ENCODE results near the gene SCOC. TPM values are rescaled to one million over a fixed set of nuclear protein-coding genes. Genes with fewer than 3 reads are reported as not detected.

SCOC gene
- polyA plus RNA-seq, 2 of the 4 experiments (the other 2 are of a cell fraction): 50.0 to 71.9 TPM

- FAIRE-seq: no peak
- Histone ChIP-seq H3K4me3 (no peak overlapping the region), H3K4me1 (peaks cover 10% of the 10 kb centered on the region; the same call in 2 of the 3 replicates), H3K9me3 (no peaks in the 10 kb centered on the region), H3K4me2 (no peak overlapping the region), H3K27ac (no peak overlapping the region)
- POLR2A ChIA-PET: no interaction called here
- ATAC-seq: no peak
- TF ChIP-seq ZSCAN20 (CRISPR knock-in tag; IDR thresholded peaks at IDR 0.05): no peak
- no peak for TF ChIP-seq HEYL (CRISPR knock-in tag; IDR thresholded peaks at IDR 0.05)
- TF ChIP-seq JUN (IDR thresholded peaks at IDR 0.05): no peak
- TF ChIP-seq GATA3 (IDR thresholded peaks at IDR 0.05; ENCODE audit: borderline replicate concordance): no peak
- TF ChIP-seq, protein P1, sequence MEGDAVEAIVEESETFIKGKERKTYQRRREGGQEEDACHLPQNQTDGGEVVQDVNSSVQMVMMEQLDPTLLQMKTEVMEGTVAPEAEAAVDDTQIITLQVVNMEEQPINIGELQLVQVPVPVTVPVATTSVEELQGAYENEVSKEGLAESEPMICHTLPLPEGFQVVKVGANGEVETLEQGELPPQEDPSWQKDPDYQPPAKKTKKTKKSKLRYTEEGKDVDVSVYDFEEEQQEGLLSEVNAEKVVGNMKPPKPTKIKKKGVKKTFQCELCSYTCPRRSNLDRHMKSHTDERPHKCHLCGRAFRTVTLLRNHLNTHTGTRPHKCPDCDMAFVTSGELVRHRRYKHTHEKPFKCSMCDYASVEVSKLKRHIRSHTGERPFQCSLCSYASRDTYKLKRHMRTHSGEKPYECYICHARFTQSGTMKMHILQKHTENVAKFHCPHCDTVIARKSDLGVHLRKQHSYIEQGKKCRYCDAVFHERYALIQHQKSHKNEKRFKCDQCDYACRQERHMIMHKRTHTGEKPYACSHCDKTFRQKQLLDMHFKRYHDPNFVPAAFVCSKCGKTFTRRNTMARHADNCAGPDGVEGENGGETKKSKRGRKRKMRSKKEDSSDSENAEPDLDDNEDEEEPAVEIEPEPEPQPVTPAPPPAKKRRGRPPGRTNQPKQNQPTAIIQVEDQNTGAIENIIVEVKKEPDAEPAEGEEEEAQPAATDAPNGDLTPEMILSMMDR (IDR thresholded peaks at IDR 0.05): no peak
- TF ChIP-seq RAD21 (conservative IDR thresholded peaks at IDR 0.05 in 1 of 2, IDR thresholded peaks at IDR 0.05 in 1 of 2): no peak
- no peak for TF ChIP-seq REST (IDR thresholded peaks at IDR 0.05)
- TF ChIP-seq ATOH8 (CRISPR knock-in tag; IDR thresholded peaks at IDR 0.05; ENCODE audit: low read depth): no peak
- TF ChIP-seq, protein P2, sequence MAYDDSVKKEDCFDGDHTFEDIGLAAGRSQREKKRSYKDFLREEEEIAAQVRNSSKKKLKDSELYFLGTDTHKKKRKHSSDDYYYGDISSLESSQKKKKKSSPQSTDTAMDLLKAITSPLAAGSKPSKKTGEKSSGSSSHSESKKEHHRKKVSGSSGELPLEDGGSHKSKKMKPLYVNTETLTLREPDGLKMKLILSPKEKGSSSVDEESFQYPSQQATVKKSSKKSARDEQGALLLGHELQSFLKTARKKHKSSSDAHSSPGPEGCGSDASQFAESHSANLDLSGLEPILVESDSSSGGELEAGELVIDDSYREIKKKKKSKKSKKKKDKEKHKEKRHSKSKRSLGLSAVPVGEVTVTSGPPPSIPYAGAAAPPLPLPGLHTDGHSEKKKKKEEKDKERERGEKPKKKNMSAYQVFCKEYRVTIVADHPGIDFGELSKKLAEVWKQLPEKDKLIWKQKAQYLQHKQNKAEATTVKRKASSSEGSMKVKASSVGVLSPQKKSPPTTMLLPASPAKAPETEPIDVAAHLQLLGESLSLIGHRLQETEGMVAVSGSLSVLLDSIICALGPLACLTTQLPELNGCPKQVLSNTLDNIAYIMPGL (CRISPR knock-in tag; IDR thresholded peaks at IDR 0.05; ENCODE audit: borderline replicate concordance): no peak
- no peak for TF ChIP-seq KDM5A (IDR thresholded peaks at IDR 0.05)
- no peak for TF ChIP-seq CBX2 (IDR thresholded peaks at IDR 0.05; ENCODE audit: borderline replicate concordance, low read depth)
- TF ChIP-seq EHF (CRISPR knock-in tag; IDR thresholded peaks at IDR 0.05): no peak
- TF ChIP-seq TFCP2L1 (CRISPR knock-in tag; IDR thresholded peaks at IDR 0.05): no peak
- TF ChIP-seq CHD4 (IDR thresholded peaks at IDR 0.05; ENCODE audit: borderline replicate concordance): no peak
- TF ChIP-seq CBX8 (IDR thresholded peaks at IDR 0.05): no peak
- no peak for TF ChIP-seq HES2 (IDR thresholded peaks at IDR 0.05)
- TF ChIP-seq PBX3 (IDR thresholded peaks at IDR 0.05): no peak
- no peak for TF ChIP-seq TP53 (CRISPR knock-in tag; IDR thresholded peaks at IDR 0.05)
- TF ChIP-seq BHLHE40 (IDR thresholded peaks at IDR 0.05; ENCODE audit: low read depth, low read length): no peak
- TF ChIP-seq E2F6 (IDR thresholded peaks at IDR 0.05; ENCODE audit: borderline replicate concordance, low read depth): no peak
- WGBS (ENCODE audit: missing lambda C conversion rate): 91% methylated on average over 9 of the region's 9 CpGs
- DNase-seq (ENCODE audit: low read depth in 1 of 2, low spot score in 1 of 2): no peak
- CTCF ChIA-PET: interaction anchor here (0.7 to 1.8 kb wide), 3 partner anchors 15 to 16 kb away, joined by 4 to 7 read pairs (median 4); no protein-coding TSS in a partner anchor
Measured at GRCh38 chr4:140344621-140345020, 28.8 kb upstream of the SCOC start.

All from A549 (cell line).